Sigmoid colon (tissue), 7 donors: ENCODE data around the gene PRDM16. TPM values are rescaled to one million over a fixed set of nuclear protein-coding genes. Genes with fewer than 3 reads are reported as not detected.

Experiments used
- DNase-seq: peaks from one replicate; pipeline ENCODE4 v3.0.0-alpha.2; 2019
- H3K27ac ChIP-seq, 4 donors: fragments of 200-600 bp; sonication (generic); one replicate each; pipeline ENCODE4 v1.5.1; 2016 to 2019; ENCODE audit warnings: mild to moderate bottlenecking in 1 of 4
- H3K27me3 ChIP-seq, 3 donors: fragments of 200-600 bp; sonication (generic); one replicate each; pipeline ENCODE4 v1.5.1; 2019; ENCODE audit warnings: mild to moderate bottlenecking in 1 of 3
- H3K36me3 ChIP-seq, 4 donors: fragments of 200-600 bp; sonication (generic); one replicate each; pipeline ENCODE4 v1.5.1; 2016 to 2019
- H3K4me1 ChIP-seq, 4 donors: fragments of 200-600 bp; sonication (generic); one replicate each; pipeline ENCODE4 v1.5.1; 2017 to 2019
- H3K4me3 ChIP-seq, 4 donors: fragments of 200-600 bp; sonication (generic); one replicate each; pipeline ENCODE4 v1.5.1; 2017 to 2019; ENCODE audit warnings: mild to moderate bottlenecking in 2 of 4, moderate library complexity in 1 of 4
- H3K9me3 ChIP-seq, 4 donors: fragments of 200-600 bp in 3 of 4; sonication (generic) in 3 of 4; one replicate each; pipeline versions ENCODE4 v1.5.1 to v1.6.1; 2013 to 2019
- CTCF ChIP-seq, 4 experiments: fragments of 450-650 bp in 3 of 4; fragments of 200-600 bp in 1 of 4; IDR thresholded peaks; one replicate each; pipeline ENCODE4 v1.5.1; 2016 to 2019; ENCODE audit warnings: antibody characterized with exemption in 4 of 4, mild to moderate bottlenecking in 3 of 4, moderate library complexity in 2 of 4
- EP300 ChIP-seq, 4 donors: sonication (generic); formaldehyde crosslinking; IDR thresholded peaks; one replicate each; pipeline ENCODE4 v1.6.1; 2017; ENCODE audit warnings: antibody characterized with exemption in 4 of 4
- POLR2A ChIP-seq, 2 donors: fragments of 450-650 bp; IDR thresholded peaks; one replicate each; pipeline ENCODE4 v1.6.1; 2016; ENCODE audit warnings: antibody characterized with exemption in 2 of 2, mild to moderate bottlenecking in 2 of 2, moderate library complexity in 2 of 2
- POLR2AphosphoS5 ChIP-seq, 4 donors: sonication (generic); formaldehyde crosslinking; IDR thresholded peaks; one replicate each; pipeline ENCODE4 v1.6.1; 2017; ENCODE audit warnings: antibody characterized with exemption in 4 of 4
- WGBS, 2 donors: extraction: QIAGEN DNeasy Blood & Tissue Kit; methylation state at CpG; one replicate each; pipeline ENCODE4 v1.1.7; 2013; 5-methylcytosine and 5-hydroxymethylcytosine counted together
- intact Hi-C: fragments of 100-400 bp; cut with DNase I; formaldehyde crosslinking; loops from one replicate; pipeline ENCODE4 v1.15.1; 2023
- polyA plus RNA-seq, 3 donors: library from polyadenylated mRNA; stranded (reverse); fragments of 200-250 nt; gene quantifications; one replicate each; pipeline ENCODE4 v1.2.3, GENCODE V29; 2013
- total RNA-seq, 4 donors: library from RNA; depleted of rRNA; stranded (reverse); fragments of >200 nt; gene quantifications; one replicate each; pipeline ENCODE4 v1.1.0, GENCODE V29; 2016
- donor health status: healthy with polysubstance abuse.
- donor health status: Bipolar disorder and iron deficiency.
- donor health status: healthy.

PRDM16 gene
- total and polyA plus RNA-seq, 7 donors, result under 0.01 to 1.7 (median 0.49) TPM

GRCh38 chr1:3466366-3467075 lies 397.5 kb downstream of the PRDM16 start:
- peaks cover 0 to 29% (median 0%) of the 10 kb centered on the region in 3 donors for H3K27me3 ChIP-seq
- intact Hi-C loops, result no loop called here
- H3K36me3 ChIP-seq, result no peaks in the 10 kb centered on the region
- H3K27ac ChIP-seq, result no peak overlapping the region
- 88 to 92% methylated on average over 16 of the region's 16 CpGs for WGBS, 2 donors
- no peaks in the 10 kb centered on the region for H3K9me3 ChIP-seq
- H3K4me3 ChIP-seq, result no peak overlapping the region
- TF ChIP-seq POLR2A (IDR thresholded peaks at IDR 0.05) (no peak), EP300 (IDR thresholded peaks at IDR 0.05) (no peak), POLR2AphosphoS5 (IDR thresholded peaks at IDR 0.05) (no peak), CTCF (IDR thresholded peaks at IDR 0.05) (no peak)
- H3K4me1 ChIP-seq, result peaks cover 0 to 4% (median 2%) of the 10 kb centered on the region in 4 donors
- DNase-seq, result peak; percentile 57

- WGBS, 2 donors, result 85 to 86% methylated on average over 35 of the region's 35 CpGs
- Histone ChIP-seq H3K4me1 (peaks cover 0 to 9% (median 3%) of the 10 kb centered on the region in 4 donors), H3K4me3 (no peak overlapping the region), H3K36me3 (no peaks in the 10 kb centered on the region), H3K27me3 (peaks cover 0 to 31% (median 0%) of the 10 kb centered on the region in 3 donors), H3K9me3 (no peaks in the 10 kb centered on the region), H3K27ac (no peak overlapping the region)
- intact Hi-C loops, result no loop called here
- DNase-seq, result peak; percentile 56
- TF ChIP-seq CTCF (IDR thresholded peaks at IDR 0.05) (no peak), EP300 (IDR thresholded peaks at IDR 0.05) (no peak), POLR2AphosphoS5 (IDR thresholded peaks at IDR 0.05) (no peak), POLR2A (IDR thresholded peaks at IDR 0.05) (no peak)
Observed at GRCh38 chr1:3467096-3468036, 398.4 kb downstream of the PRDM16 start.

- Histone ChIP-seq H3K27ac (no peak overlapping the region), H3K4me1 (peaks cover 0 to 9% (median 3%) of the 10 kb centered on the region in 4 donors), H3K9me3 (no peaks in the 10 kb centered on the region), H3K36me3 (no peaks in the 10 kb centered on the region), H3K4me3 (no peak overlapping the region), H3K27me3 (peaks cover 0 to 31% (median 0%) of the 10 kb centered on the region in 3 donors)
- no peak for TF ChIP-seq POLR2AphosphoS5 (IDR thresholded peaks at IDR 0.05)
- TF ChIP-seq CTCF (IDR thresholded peaks at IDR 0.05), result no peak
- TF ChIP-seq POLR2A (IDR thresholded peaks at IDR 0.05), result no peak
- TF ChIP-seq EP300 (IDR thresholded peaks at IDR 0.05), result no peak
- intact Hi-C loops, result no loop called here
- peak; percentile 66 for DNase-seq
- 85 to 88% methylated on average over 34 of the region's 34 CpGs for WGBS, 2 donors
Observed at GRCh38 chr1:3468236-3469103, 399.5 kb downstream of the PRDM16 start.

- H3K27me3 ChIP-seq, result peaks cover 0 to 32% (median 0%) of the 10 kb centered on the region in 3 donors
- 94% methylated on average over 31 of the region's 31 CpGs for WGBS, 2 donors
- no peak overlapping the region for H3K4me3 ChIP-seq
- TF ChIP-seq CTCF (IDR thresholded peaks at IDR 0.05) (no peak), POLR2A (IDR thresholded peaks at IDR 0.05) (no peak)
- no peaks in the 10 kb centered on the region for H3K9me3 ChIP-seq
- peaks cover 0 to 9% (median 3%) of the 10 kb centered on the region in 4 donors for H3K4me1 ChIP-seq
- H3K36me3 ChIP-seq, result no peaks in the 10 kb centered on the region
- intact Hi-C loops, result no loop called here
- DNase-seq, result peak; percentile 64
- no peak overlapping the region for H3K27ac ChIP-seq
Observed at GRCh38 chr1:3469104-3469848, 400.3 kb downstream of the PRDM16 start.
